ENCODE results near the gene SPRYD7.

The SPRYD7 gene

DNA sequence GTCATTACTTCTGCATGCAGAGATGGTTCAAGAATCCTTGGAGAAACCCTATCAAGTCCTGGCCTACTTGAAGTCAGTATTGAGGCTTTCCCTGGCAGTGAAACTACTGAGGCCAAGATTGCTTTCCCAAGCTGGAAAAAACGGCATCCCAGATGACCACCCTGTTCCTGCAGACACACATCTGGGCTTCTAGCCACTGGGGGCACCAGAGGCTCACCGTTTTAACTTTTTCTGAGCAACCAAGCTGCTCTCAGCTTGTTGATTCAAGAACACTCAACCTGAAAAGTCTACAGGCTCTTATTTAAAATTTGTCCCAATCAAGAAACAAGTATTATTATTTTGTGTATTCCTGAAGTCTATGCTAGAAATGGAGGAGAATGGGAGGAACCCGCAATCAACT, 66.6 kb downstream of the SPRYD7 start:
- DNase-seq (ENCODE audit: low read depth), result no peak
- no peak overlapping the region for H3K4me3 ChIP-seq (ENCODE audit: low read depth, low read length)

DNA sequence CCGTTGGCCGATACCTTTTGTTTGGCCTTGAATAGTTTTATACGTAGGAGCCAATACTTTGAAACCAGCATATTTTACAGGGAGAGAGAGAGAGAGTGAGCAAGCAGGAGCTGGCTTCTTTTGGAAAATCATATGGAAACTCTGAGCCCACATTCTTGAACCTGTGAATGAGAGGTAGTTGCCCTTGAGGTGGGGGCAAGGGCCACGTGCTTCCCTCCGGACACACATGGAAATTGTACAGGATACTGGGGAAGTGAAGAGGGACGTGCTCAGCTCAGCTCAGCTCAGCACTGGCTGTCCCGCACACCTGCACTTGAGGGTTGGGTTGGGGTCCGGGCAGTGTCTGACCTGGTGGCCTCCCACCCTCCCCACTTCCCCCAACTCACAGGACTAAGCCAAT, 68.3 kb downstream of the SPRYD7 start:
- DNase-seq (ENCODE audit: low read depth), result no peak
- no peak overlapping the region for H3K4me3 ChIP-seq (ENCODE audit: low read depth, low read length)

DNA sequence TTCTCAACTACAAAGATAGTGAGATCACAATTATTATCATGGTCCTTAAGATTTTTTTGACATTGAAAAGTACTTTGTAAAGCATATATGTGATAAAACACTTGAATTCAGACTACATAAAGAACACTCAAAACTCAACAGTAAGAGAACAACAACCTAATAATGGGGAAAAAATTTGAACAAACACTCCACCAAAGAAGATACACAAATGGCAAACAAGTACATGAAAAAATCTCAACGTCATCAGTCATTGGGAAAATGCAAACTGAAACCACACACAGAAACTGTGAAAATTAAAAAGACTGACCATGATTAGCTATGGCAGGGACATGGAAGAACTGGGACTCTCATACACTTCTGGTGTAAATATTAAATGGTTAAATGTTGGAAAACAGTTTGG, 70.9 kb downstream of the SPRYD7 start:
- DNase-seq (ENCODE audit: low read depth), result no peak
- H3K4me3 ChIP-seq (ENCODE audit: low read depth, low read length), result no peak overlapping the region

DNA sequence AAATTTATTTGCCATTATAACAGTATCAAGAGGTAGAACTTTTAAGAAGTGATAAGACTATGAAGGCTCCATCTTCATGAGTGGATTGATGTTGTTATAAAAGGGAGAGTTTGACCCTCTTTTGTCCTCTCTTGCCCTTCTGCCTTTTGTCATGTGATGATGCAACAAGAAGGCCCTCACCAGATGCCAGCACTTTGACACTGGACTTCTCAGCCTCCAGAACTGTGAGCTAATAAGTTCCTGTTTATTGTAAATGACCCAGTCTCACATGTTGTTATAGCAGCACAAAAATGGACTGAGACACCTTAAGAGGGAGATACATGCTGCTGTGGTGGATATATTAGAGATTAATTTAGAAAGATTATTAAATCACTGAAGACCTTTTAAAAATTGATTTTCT, 71.6 kb downstream of the SPRYD7 start:
- DNase-seq (ENCODE audit: low read depth), result no peak
- no peak overlapping the region for H3K4me3 ChIP-seq (ENCODE audit: low read depth, low read length)
